Sigmoid colon (tissue), 3 donors: ENCODE data around the gene SLC18B1.

ENCODE experiments used
- POLR2A ChIP-seq, 2 donors: fragments of 450-650 bp; IDR thresholded peaks; one replicate each; pipeline ENCODE4 v1.6.1; 2016; ENCODE audit warnings: antibody characterized with exemption in 2 of 2, mild to moderate bottlenecking in 2 of 2, moderate library complexity in 2 of 2
- TF ChIP-seq, protein P1 (sequence below), 4 experiments: fragments of 450-650 bp in 3 of 4; fragments of 200-600 bp in 1 of 4; IDR thresholded peaks; one replicate each; pipeline ENCODE4 v1.5.1; 2016 to 2019; ENCODE audit warnings: antibody characterized with exemption in 4 of 4, mild to moderate bottlenecking in 3 of 4, moderate library complexity in 2 of 4

GRCh38 chr6:132719736-132720448 is 78.5 kb downstream of the SLC18B1 start:
- TF ChIP-seq, protein P1, sequence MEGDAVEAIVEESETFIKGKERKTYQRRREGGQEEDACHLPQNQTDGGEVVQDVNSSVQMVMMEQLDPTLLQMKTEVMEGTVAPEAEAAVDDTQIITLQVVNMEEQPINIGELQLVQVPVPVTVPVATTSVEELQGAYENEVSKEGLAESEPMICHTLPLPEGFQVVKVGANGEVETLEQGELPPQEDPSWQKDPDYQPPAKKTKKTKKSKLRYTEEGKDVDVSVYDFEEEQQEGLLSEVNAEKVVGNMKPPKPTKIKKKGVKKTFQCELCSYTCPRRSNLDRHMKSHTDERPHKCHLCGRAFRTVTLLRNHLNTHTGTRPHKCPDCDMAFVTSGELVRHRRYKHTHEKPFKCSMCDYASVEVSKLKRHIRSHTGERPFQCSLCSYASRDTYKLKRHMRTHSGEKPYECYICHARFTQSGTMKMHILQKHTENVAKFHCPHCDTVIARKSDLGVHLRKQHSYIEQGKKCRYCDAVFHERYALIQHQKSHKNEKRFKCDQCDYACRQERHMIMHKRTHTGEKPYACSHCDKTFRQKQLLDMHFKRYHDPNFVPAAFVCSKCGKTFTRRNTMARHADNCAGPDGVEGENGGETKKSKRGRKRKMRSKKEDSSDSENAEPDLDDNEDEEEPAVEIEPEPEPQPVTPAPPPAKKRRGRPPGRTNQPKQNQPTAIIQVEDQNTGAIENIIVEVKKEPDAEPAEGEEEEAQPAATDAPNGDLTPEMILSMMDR (IDR thresholded peaks at IDR 0.05) = no peak
- no peak for TF ChIP-seq POLR2A (IDR thresholded peaks at IDR 0.05)
